HepG2 (cell line): Measurements from ENCODE around the gene FBXL4. TPM values are rescaled to one million over a fixed set of nuclear protein-coding genes. Genes with fewer than 3 reads are reported as not detected.

ENCODE experiments used
- ATAC-seq: fragments of 200-7000 bp; cut with Tn5 transposase; 3 replicates; pipeline ENCODE4 v1.9.1; 2020; ENCODE audit warnings: mild to moderate bottlenecking, moderate library complexity
- BruUV-seq: library from RNA; stranded (reverse); fragments of 400-500 nt; replicated peaks from 2 replicates; lab custom pipeline; 2021; lab: Mats Ljungman, UMichigan
- CTCF ChIA-PET: fragments of 300-600 bp; formaldehyde crosslinking; extraction: SDS; loops from one replicate; lab custom pipeline; 2021; ENCODE audit warnings: low total read pairs, inconsistent platforms, low intra/inter-chr PET ratio; lab: Yijun Ruan, JAX
- POLR2A ChIA-PET: fragments of 350-600 bp; sonication (Branson Sonifier 250); formaldehyde crosslinking; loops from one replicate; lab custom pipeline; 2020; ENCODE audit warnings: antibody characterized with exemption, inconsistent platforms; lab: Yijun Ruan, JAX
- DNase-seq: peaks from one replicate; pipeline ENCODE4 v3.0.0-alpha.2; 2015; ENCODE audit warnings: low spot score
- FAIRE-seq: peaks from 3 replicates; lab custom pipeline; 2011; peaks lifted over from hg19 to GRCh38; lab: Jason Lieb, UNC
- H2AFZ ChIP-seq: one replicate; pipeline ENCODE4 v1.6.1; 2011; ENCODE audit warnings: low read length, inconsistent platforms
- H3K27ac ChIP-seq: fragments of 300-600 bp; 3 replicates; pipeline ENCODE4 v1.8.0; 2011; ENCODE audit warnings: mixed run types, mild to moderate bottlenecking, mixed read lengths, low read length, inconsistent platforms; ENCODE audit not compliant: insufficient read depth; ENCODE audit errors: extremely low read length
- H3K27me3 ChIP-seq, 2 experiments: fragments of 200-600 bp in 1 of 2; 2 replicates in 1 of 2; 3 replicates in 1 of 2; pipeline versions ENCODE4 v1.6.0 to v1.8.0; 2011; ENCODE audit warnings: low read length in 2 of 2, mild to moderate bottlenecking in 2 of 2, moderate library complexity in 2 of 2, inconsistent platforms in 1 of 2; ENCODE audit not compliant: insufficient read depth in 2 of 2, control insufficient read depth in 1 of 2
- H3K36me3 ChIP-seq, 2 experiments: fragments of 200-600 bp in 1 of 2; replicated peaks in 1 of 2; 2 replicates in 1 of 2; 3 replicates in 1 of 2; pipeline versions ENCODE4 v1.5.1 to v1.8.0; 2011; ENCODE audit warnings: low read length in 2 of 2, inconsistent platforms in 1 of 2; ENCODE audit not compliant: insufficient read depth in 2 of 2, control insufficient read depth in 1 of 2
- H3K4me1 ChIP-seq: 2 replicates; pipeline ENCODE4 v1.5.1; 2012; ENCODE audit warnings: low read length, inconsistent platforms; ENCODE audit not compliant: insufficient read depth
- H3K4me2 ChIP-seq: 2 replicates; pipeline ENCODE4 v1.6.0; 2011; ENCODE audit warnings: low read depth, low read length, inconsistent platforms
- H3K4me3 ChIP-seq, 3 experiments: fragments of 200-600 bp in 1 of 3; sonication (generic), shearing (Covaris generic) in 1 of 3; replicated peaks in 1 of 3; 2 replicates each; pipeline ENCODE4 v1.5.1; 2011 to 2016; ENCODE audit warnings: low read length in 3 of 3, inconsistent platforms in 2 of 3, low read depth in 2 of 3, mild to moderate bottlenecking in 2 of 3, control low read depth in 1 of 3, mixed read lengths in 1 of 3; ENCODE audit not compliant: insufficient read depth in 1 of 3
- H3K79me2 ChIP-seq: one replicate; pipeline ENCODE4 v1.6.1; 2011; ENCODE audit warnings: low read length, inconsistent platforms; ENCODE audit not compliant: insufficient read depth
- H3K9ac ChIP-seq: 2 replicates; pipeline ENCODE4 v1.6.0; 2011; ENCODE audit warnings: mild to moderate bottlenecking, low read depth, low read length, inconsistent platforms; ENCODE audit not compliant: insufficient read depth
- H3K9me3 ChIP-seq: 2 replicates; pipeline ENCODE4 v1.5.1; 2012; ENCODE audit warnings: mild to moderate bottlenecking, low read length
- H4K20me1 ChIP-seq: 2 replicates; pipeline ENCODE4 v1.6.0; 2011; ENCODE audit warnings: inconsistent platforms, mild to moderate bottlenecking, low read length, moderate library complexity; ENCODE audit not compliant: insufficient read depth
- CBX2 ChIP-seq, 2 experiments: fragments of 200-600 bp in 1 of 2; sonication (generic); formaldehyde crosslinking in 1 of 2; IDR thresholded peaks; 2 replicates each; pipeline versions ENCODE4 v1.7.0 to v1.8.1; 2018 to 2022; ENCODE audit warnings: low read depth in 2 of 2, low read length in 1 of 2, mild to moderate bottlenecking in 1 of 2, missing genetic modification reagents in 1 of 2
- CEBPG ChIP-seq: IDR thresholded peaks from 2 replicates; pipeline ENCODE4 v1.6.1; 2016
- GATAD2A ChIP-seq: IDR thresholded peaks from 2 replicates; pipeline ENCODE4 v1.6.1; 2016
- MAFF ChIP-seq: IDR thresholded peaks from 2 replicates; pipeline ENCODE4 v1.6.1; 2011; ENCODE audit warnings: low read depth, low read length, improper control_type of control experiment
- MAFK ChIP-seq, 2 experiments: IDR thresholded peaks in 1 of 2; conservative IDR thresholded peaks in 1 of 2; 2 replicates each; pipeline ENCODE4 v1.6.1; 2011; ENCODE audit warnings: improper control_type of control experiment in 2 of 2, low read length in 2 of 2
- ONECUT2 ChIP-seq: sonication (generic); formaldehyde crosslinking; IDR thresholded peaks from 2 replicates; pipeline ENCODE4 v1.4.0; 2020; ENCODE audit warnings: missing genetic modification reagents
- ZBTB26 ChIP-seq: IDR thresholded peaks from 2 replicates; pipeline ENCODE4 v1.6.1; 2016; ENCODE audit warnings: missing compliant biosample characterization, missing genetic modification reagents, borderline replicate concordance
- ZFP37 ChIP-seq: sonication (generic); formaldehyde crosslinking; IDR thresholded peaks from 2 replicates; pipeline ENCODE4 v1.4.0; 2020; ENCODE audit warnings: missing genetic modification reagents, borderline replicate concordance
- ZGPAT ChIP-seq: IDR thresholded peaks from 2 replicates; pipeline ENCODE4 v1.6.1; 2016; ENCODE audit warnings: mild to moderate bottlenecking
- ZNF160 ChIP-seq: sonication (generic); formaldehyde crosslinking; IDR thresholded peaks from 2 replicates; pipeline ENCODE4 v1.8.0; 2022; ENCODE audit warnings: mild to moderate bottlenecking, inconsistent platforms, missing genetic modification reagents
- ZNF232 ChIP-seq: sonication (generic); formaldehyde crosslinking; IDR thresholded peaks from 2 replicates; pipeline ENCODE4 v1.4.0; 2020; ENCODE audit warnings: missing genetic modification reagents, borderline replicate concordance
- ZNF24 ChIP-seq: fragments of 450-650 bp; IDR thresholded peaks from 2 replicates; pipeline ENCODE4 v1.6.1; 2017; ENCODE audit warnings: antibody characterized with exemption, mild to moderate bottlenecking
- WGBS: methylation state at CpG from one replicate; pipeline ENCODE4 v1.1.6; 2017; ENCODE audit warnings: low lambda C conversion rate; 5-methylcytosine and 5-hydroxymethylcytosine counted together
- in situ Hi-C: cut with HindIII; loops from 2 replicates; pipeline ENCODE4 v1.10.0; 2017; ENCODE audit warnings: low pct_unique_long_range_greater_than_20kb; ENCODE audit not compliant: extremely low pct_ligation_motif_present
- intact Hi-C: fragments of 100-400 bp; cut with micrococcal nuclease; formaldehyde crosslinking; loops from one replicate; pipeline ENCODE4 v1.10.0; 2022; ENCODE audit not compliant: unreplicated experiment
- polyA plus RNA-seq, 8 experiments: library from polyadenylated mRNA; depleted of rRNA in 3 of 8; stranded (reverse) in 7 of 8; unstranded in 1 of 8; fragments of >200 nt; fragmentation: Illumina TruSeq in 4 of 8; extraction: Trizol in 4 of 8; gene quantifications; 2 replicates each; pipeline versions ENCODE4 v1.2.1 to v1.2.3, GENCODE V29; 2011 to 2016; ENCODE audit warnings: low read depth in 4 of 8, missing spikeins in 1 of 8, mixed read lengths in 1 of 8; ENCODE audit not compliant: insufficient read depth in 1 of 8
- total RNA-seq, 5 experiments: library from RNA; depleted of rRNA; stranded (reverse); fragments of >200 nt; fragmentation: Illumina TruSeq; extraction: Trizol; gene quantifications; 2 replicates each; pipeline ENCODE4 v1.2.3, GENCODE V29; 2016; ENCODE audit warnings: low read depth in 1 of 5
- TF ChIP-seq, protein P1 (sequence below): sonication (generic); formaldehyde crosslinking; IDR thresholded peaks from 2 replicates; pipeline ENCODE4 v1.4.0; 2020; ENCODE audit warnings: missing genetic modification reagents
- TF ChIP-seq, protein P2 (sequence below): sonication (generic); formaldehyde crosslinking; IDR thresholded peaks from 2 replicates; pipeline ENCODE4 v1.5.0; 2020; ENCODE audit warnings: missing genetic modification reagents, mild to moderate bottlenecking, borderline replicate concordance

Gene FBXL4
- total and polyA plus RNA-seq, 2 of the 13 experiments (the other 11 are each of a cell fraction or from before 2014, with no cell fraction given) = 13.2 to 17.6 TPM

DNA sequence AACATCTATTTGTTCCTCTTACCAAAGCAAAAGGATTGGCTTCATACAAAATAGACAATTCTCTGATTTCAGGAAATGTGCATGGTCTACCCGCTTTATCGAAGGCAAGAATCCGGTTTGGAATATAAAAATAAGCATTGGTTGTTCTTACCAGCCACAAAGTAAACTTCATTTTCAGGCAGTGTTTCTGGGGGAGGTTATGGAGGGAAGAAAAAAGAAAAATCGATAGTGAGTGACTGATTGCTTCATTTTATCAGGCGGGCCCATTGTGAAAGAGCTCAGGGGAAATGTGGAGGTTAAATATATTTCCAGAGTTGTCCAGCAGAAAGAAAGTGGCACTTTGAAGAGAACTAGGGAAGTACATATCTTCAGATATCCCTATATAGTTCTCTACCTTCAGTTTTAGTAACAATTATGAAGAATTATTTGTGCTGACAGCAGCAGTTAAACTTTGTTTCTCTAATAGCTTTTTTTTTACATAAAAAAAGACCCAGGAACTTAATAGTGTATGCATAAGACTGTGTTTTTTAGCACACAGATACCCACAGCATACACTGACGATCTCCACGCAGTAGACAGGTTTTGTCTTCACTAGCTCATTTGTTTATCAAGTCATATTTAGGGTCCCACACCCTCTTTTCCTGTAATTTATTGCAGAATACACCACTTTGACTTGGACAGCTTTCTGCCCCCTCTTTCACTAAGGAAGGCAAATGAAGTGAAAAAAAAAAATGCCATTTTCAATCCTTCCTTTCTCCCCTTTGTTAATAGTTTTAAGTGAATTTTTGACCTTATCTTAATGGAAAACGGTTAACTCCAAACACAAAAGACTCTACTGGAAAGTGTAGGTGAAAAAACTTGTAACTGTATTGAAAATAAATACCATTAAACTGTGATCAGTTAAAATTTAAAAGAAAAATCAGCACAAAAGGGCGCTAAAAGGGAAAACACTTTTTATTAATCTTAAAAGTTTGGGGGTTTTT is 110.5 kb downstream of the FBXL4 start:
- POLR2A ChIA-PET = interaction anchor here (1.7 kb wide), 1 partner anchor 110 kb away, joined by 5 read pairs; the partner anchor contains the start of gene FBXL4
- CTCF ChIA-PET = no interaction called here
- no TSS peak for BruUV-seq
- ATAC-seq (no peak), DNase-seq (peak; percentile 16), FAIRE-seq (no peak)
- H3K27ac ChIP-seq = no peak overlapping the region
- WGBS = 4% methylated on average over 9 of the region's 9 CpGs
- in situ Hi-C loops = loop anchor here (25.0 kb wide), 5 partner anchors 275 to 1775 kb away; no protein-coding TSS in a partner anchor
- H3K9ac ChIP-seq = no peak overlapping the region
- H3K36me3 ChIP-seq = no peaks in the 10 kb centered on the region
- H3K27me3 ChIP-seq = peaks cover 6 to 74% of the 10 kb centered on the region in 2 experiments; a peak in 4 of 5 replicates
- no peak overlapping the region for H3K4me2 ChIP-seq
- no peak overlapping the region for H2AFZ ChIP-seq
- H3K9me3 ChIP-seq = no peaks in the 10 kb centered on the region
- intact Hi-C loops = loop anchor here (5.0 kb wide), 1 partner anchor 205 kb away; no protein-coding TSS in a partner anchor
- H3K4me3 ChIP-seq = no peak overlapping the region
- peaks cover 25% of the 10 kb centered on the region; the same call in 1 of the 2 replicates for H3K4me1 ChIP-seq
- H4K20me1 ChIP-seq = no peaks in the 10 kb centered on the region; the same call in 1 of the 2 replicates
- no peaks in the 10 kb centered on the region for H3K79me2 ChIP-seq
- TF ChIP-seq ZFP37 (no peak), GATAD2A (CRISPR knock-in tag) (peak; percentile 74), ZBTB26 (CRISPR knock-in tag) (no peak), MAFF (0 out of 2 replicates have a peak, but pooled peaks have one; percentile 4), ZNF160 (CRISPR knock-in tag) (no peak), CEBPG (peak; percentile 74), ONECUT2 (peak; percentile 92), ZNF24 (0 out of 2 replicates have a peak, but pooled peaks have one; percentile 36), ZNF232 (CRISPR knock-in tag) (no peak), CBX2 (IDR thresholded peaks at IDR 0.05; ENCODE audit: low read depth, low read length) (peak; percentile 85; the same call in 1 of the 2 replicates), CBX2 (CRISPR knock-in tag; IDR thresholded peaks at IDR 0.05; ENCODE audit: low read depth) (0 out of 2 replicates have a peak, but pooled peaks have one; percentile 15), ZGPAT (CRISPR knock-in tag) (0 out of 2 replicates have a peak, but pooled peaks have one; percentile 30), MAFK (conservative IDR thresholded peaks at IDR 0.05 in 1 of 2, IDR thresholded peaks at IDR 0.05 in 1 of 2; ENCODE audit: low read length in 2 of 2) (peak; percentile 25 to 66; a peak in 2 of 4 replicates)
- TF ChIP-seq, protein P1, sequence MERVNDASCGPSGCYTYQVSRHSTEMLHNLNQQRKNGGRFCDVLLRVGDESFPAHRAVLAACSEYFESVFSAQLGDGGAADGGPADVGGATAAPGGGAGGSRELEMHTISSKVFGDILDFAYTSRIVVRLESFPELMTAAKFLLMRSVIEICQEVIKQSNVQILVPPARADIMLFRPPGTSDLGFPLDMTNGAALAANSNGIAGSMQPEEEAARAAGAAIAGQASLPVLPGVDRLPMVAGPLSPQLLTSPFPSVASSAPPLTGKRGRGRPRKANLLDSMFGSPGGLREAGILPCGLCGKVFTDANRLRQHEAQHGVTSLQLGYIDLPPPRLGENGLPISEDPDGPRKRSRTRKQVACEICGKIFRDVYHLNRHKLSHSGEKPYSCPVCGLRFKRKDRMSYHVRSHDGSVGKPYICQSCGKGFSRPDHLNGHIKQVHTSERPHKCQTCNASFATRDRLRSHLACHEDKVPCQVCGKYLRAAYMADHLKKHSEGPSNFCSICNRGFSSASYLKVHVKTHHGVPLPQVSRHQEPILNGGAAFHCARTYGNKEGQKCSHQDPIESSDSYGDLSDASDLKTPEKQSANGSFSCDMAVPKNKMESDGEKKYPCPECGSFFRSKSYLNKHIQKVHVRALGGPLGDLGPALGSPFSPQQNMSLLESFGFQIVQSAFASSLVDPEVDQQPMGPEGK (CRISPR knock-in tag) = 0 out of 2 replicates have a peak, but pooled peaks have one; percentile 11
- TF ChIP-seq, protein P2, sequence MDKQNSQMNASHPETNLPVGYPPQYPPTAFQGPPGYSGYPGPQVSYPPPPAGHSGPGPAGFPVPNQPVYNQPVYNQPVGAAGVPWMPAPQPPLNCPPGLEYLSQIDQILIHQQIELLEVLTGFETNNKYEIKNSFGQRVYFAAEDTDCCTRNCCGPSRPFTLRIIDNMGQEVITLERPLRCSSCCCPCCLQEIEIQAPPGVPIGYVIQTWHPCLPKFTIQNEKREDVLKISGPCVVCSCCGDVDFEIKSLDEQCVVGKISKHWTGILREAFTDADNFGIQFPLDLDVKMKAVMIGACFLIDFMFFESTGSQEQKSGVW (CRISPR knock-in tag) = no peak
